ENCODE results near the gene CSTF2.
"Not testable (repeated sequence)": the region's sequence is repeated elsewhere in the genome, so short reads cannot be mapped to it uniquely, and the experiment has no call there.

The CSTF2 gene

DNA sequence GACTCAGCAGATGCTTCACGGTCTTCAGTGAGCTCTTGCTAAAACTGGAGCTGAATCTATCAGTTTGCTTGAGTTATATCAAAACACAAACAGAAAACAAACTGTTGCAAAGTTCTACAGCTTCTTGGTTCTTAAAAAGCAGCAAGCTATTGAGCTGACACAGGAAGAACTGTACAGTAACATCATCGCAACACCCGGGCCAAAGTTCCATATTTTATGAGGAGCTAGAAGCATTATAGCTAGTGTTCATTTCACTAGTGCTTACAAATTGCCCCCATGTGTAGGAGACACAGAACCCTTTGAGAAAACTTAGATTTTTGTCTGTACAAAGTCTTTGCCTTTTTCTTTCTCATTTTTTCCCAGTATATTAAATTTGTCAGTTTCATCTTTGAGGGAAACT lies 17.3 kb upstream of the CSTF2 start:
- Histone ChIP-seq H3K79me2 (ENCODE audit: insufficient read depth, low read length) (no peaks in the 10 kb centered on the region), H3K4me2 (ENCODE audit: insufficient read depth, low read length) (no peak overlapping the region), H3K27ac (ENCODE audit: low read length) (no peak overlapping the region), H3K9ac (ENCODE audit: low read depth, low read length) (no peak overlapping the region), H3K4me3 (ENCODE audit: low read depth in 1 of 2, low read length in 2 of 2) (no peak overlapping the region), H3K9me3 (ENCODE audit: insufficient read depth, low read length, severe bottlenecking) (no peaks in the 10 kb centered on the region), H3K4me1 (ENCODE audit: insufficient read depth, low read length) (no peaks in the 10 kb centered on the region), H4K20me1 (ENCODE audit: insufficient read depth, low read length) (no peaks in the 10 kb centered on the region), H2AFZ (ENCODE audit: low read depth, low read length) (no peak overlapping the region), H3K36me3 (ENCODE audit: insufficient read depth, low read length) (no peaks in the 10 kb centered on the region), H3K27me3 (ENCODE audit: insufficient read depth, low read length, poor library complexity) (no peaks in the 10 kb centered on the region)
- DNase-seq (no peak), ATAC-seq (ENCODE audit: insufficient read depth, low read depth) (no peak)
- TF ChIP-seq, protein P1, sequence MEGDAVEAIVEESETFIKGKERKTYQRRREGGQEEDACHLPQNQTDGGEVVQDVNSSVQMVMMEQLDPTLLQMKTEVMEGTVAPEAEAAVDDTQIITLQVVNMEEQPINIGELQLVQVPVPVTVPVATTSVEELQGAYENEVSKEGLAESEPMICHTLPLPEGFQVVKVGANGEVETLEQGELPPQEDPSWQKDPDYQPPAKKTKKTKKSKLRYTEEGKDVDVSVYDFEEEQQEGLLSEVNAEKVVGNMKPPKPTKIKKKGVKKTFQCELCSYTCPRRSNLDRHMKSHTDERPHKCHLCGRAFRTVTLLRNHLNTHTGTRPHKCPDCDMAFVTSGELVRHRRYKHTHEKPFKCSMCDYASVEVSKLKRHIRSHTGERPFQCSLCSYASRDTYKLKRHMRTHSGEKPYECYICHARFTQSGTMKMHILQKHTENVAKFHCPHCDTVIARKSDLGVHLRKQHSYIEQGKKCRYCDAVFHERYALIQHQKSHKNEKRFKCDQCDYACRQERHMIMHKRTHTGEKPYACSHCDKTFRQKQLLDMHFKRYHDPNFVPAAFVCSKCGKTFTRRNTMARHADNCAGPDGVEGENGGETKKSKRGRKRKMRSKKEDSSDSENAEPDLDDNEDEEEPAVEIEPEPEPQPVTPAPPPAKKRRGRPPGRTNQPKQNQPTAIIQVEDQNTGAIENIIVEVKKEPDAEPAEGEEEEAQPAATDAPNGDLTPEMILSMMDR (IDR thresholded peaks at IDR 0.05; ENCODE audit: borderline replicate concordance, extremely low read depth, low read length, poor library complexity, severe bottlenecking): no peak
- no peak for TF ChIP-seq EZH2 (IDR thresholded peaks at IDR 0.05; ENCODE audit: borderline replicate concordance, low read depth, low read length, severe bottlenecking)

DNA sequence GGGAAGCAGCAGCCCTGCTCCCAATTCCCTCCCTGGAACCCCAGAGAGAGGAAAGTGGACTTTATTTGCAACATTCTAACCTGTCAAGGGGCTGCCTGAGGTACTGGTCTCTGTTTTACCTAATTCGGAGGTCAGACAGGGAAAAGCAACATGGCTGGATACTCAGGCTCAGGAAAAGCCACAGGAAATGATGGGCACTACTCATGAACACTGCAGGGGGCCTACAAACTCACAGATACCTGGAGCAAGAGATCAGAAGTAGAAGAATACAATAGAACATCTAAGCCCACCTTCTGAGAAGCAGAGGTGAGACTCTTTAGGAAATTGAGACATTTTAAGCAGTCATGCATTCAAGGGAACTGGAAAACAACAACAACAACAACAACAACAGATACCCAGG lies 15.4 kb upstream of the CSTF2 start:
- DNase-seq: no peak
- H3K4me1 ChIP-seq (ENCODE audit: insufficient read depth, low read length): no peaks in the 10 kb centered on the region
- no peaks in the 10 kb centered on the region for H4K20me1 ChIP-seq (ENCODE audit: insufficient read depth, low read length)
- H3K79me2 ChIP-seq (ENCODE audit: insufficient read depth, low read length): no peaks in the 10 kb centered on the region
- TF ChIP-seq EZH2 (IDR thresholded peaks at IDR 0.05; ENCODE audit: borderline replicate concordance, low read depth, low read length, severe bottlenecking): no peak
- TF ChIP-seq, protein P1 (IDR thresholded peaks at IDR 0.05; ENCODE audit: borderline replicate concordance, extremely low read depth, low read length, poor library complexity, severe bottlenecking): no peak
- H3K27ac ChIP-seq (ENCODE audit: low read length): no peak overlapping the region
- H3K4me2 ChIP-seq (ENCODE audit: insufficient read depth, low read length): no peak overlapping the region
- ATAC-seq (ENCODE audit: insufficient read depth, low read depth): no peak
- H3K9me3 ChIP-seq (ENCODE audit: insufficient read depth, low read length, severe bottlenecking): no peaks in the 10 kb centered on the region
- H3K36me3 ChIP-seq (ENCODE audit: insufficient read depth, low read length): no peaks in the 10 kb centered on the region
- no peaks in the 10 kb centered on the region for H3K27me3 ChIP-seq (ENCODE audit: insufficient read depth, low read length, poor library complexity)
- H2AFZ ChIP-seq (ENCODE audit: low read depth, low read length): no peak overlapping the region
- no peak overlapping the region for H3K4me3 ChIP-seq (ENCODE audit: low read depth in 1 of 2, low read length in 2 of 2)
- H3K9ac ChIP-seq (ENCODE audit: low read depth, low read length): no peak overlapping the region

DNA sequence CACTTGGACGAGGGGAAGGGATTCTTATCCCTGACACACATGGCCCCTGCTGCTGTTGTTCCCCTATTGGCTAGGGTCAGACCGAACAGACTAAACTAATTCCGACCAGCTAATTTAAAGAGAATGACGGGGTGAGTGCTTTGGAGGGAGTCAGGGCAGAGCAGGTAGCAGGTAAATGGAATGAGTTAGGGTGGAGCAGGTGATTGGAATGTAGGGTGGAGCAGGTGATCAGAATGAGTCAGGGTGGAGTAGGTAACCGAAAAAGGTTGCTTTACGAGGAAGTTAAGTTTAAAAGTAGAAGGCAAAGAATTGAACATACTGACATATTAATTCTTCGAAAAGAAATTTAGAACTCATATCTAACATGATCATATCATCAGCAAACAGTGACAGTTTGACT lies 11.9 kb upstream of the CSTF2 start:
- not testable (repeated sequence) for H3K79me2 ChIP-seq (ENCODE audit: insufficient read depth, low read length); H3K36me3 ChIP-seq (ENCODE audit: insufficient read depth, low read length); H3K9me3 ChIP-seq (ENCODE audit: insufficient read depth, low read length, severe bottlenecking); H2AFZ ChIP-seq (ENCODE audit: low read depth, low read length); H4K20me1 ChIP-seq (ENCODE audit: insufficient read depth, low read length); H3K4me1 ChIP-seq (ENCODE audit: insufficient read depth, low read length); H3K27me3 ChIP-seq (ENCODE audit: insufficient read depth, low read length, poor library complexity); H3K4me3 ChIP-seq (ENCODE audit: low read depth in 1 of 2, low read length in 2 of 2); ATAC-seq (ENCODE audit: insufficient read depth, low read depth); H3K27ac ChIP-seq (ENCODE audit: low read length); H3K4me2 ChIP-seq (ENCODE audit: insufficient read depth, low read length); H3K9ac ChIP-seq (ENCODE audit: low read depth, low read length); DNase-seq

DNA sequence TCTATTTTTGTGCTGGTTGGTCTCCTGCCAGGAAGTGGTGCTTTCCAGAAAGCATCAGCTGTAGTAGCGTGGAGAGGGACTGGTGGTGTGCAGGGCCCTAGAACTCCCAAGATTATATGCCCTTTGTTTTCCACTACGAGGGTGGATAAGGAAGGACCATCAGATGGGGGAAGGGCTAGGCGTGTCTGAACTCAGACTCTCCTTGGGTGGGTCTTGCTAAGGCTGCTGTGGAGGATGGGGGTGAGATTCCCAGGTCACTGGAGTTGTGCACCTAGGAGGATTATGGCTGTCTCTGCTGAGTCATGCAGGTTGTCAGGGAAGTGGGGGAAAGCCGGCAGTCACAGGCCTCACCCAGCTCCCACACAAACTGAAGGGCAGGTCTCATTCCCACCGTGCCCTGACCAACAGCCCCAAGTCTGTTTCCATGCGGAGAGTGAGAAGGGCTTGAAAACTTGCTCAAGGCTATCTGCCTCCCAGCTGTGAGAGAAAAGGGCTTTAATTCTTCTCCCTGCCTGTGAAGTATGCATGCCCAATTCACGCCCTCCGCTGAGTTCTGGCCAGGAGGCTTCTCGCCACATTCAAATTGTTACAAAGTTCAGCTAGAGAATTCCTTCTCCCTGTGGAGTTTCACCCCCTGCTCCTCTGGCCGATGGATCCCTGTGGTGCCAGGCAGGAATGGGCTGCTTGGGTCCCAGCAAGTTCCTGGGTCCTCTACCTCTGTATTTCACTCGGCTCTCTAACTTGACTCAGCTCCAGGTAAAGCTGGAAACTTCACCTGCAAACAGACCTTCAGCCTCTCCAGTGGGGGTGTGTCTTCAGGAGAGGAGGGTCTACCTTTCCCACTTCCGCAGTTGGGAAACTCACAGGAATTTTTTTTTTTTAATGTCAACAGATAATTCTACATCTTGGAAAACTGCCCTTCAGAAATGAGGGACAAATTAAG lies 7.7 kb upstream of the CSTF2 start:
- no peaks in the 10 kb centered on the region for H3K9me3 ChIP-seq (ENCODE audit: insufficient read depth, low read length, severe bottlenecking)
- no peak overlapping the region for H3K9ac ChIP-seq (ENCODE audit: low read depth, low read length)
- no peaks in the 10 kb centered on the region for H3K79me2 ChIP-seq (ENCODE audit: insufficient read depth, low read length)
- H4K20me1 ChIP-seq (ENCODE audit: insufficient read depth, low read length): no peaks in the 10 kb centered on the region
- H3K4me3 ChIP-seq (ENCODE audit: low read depth in 1 of 2, low read length in 2 of 2): no peak overlapping the region
- H2AFZ ChIP-seq (ENCODE audit: low read depth, low read length): no peak overlapping the region
- no peak overlapping the region for H3K4me2 ChIP-seq (ENCODE audit: insufficient read depth, low read length)
- DNase-seq: no peak
- no peaks in the 10 kb centered on the region for H3K36me3 ChIP-seq (ENCODE audit: insufficient read depth, low read length)
- TF ChIP-seq EZH2 (IDR thresholded peaks at IDR 0.05; ENCODE audit: borderline replicate concordance, low read depth, low read length, severe bottlenecking): no peak
- TF ChIP-seq, protein P1 (IDR thresholded peaks at IDR 0.05; ENCODE audit: borderline replicate concordance, extremely low read depth, low read length, poor library complexity, severe bottlenecking): no peak
- no peaks in the 10 kb centered on the region for H3K27me3 ChIP-seq (ENCODE audit: insufficient read depth, low read length, poor library complexity)
- H3K4me1 ChIP-seq (ENCODE audit: insufficient read depth, low read length): no peaks in the 10 kb centered on the region
- no peak for ATAC-seq (ENCODE audit: insufficient read depth, low read depth)
- no peak overlapping the region for H3K27ac ChIP-seq (ENCODE audit: low read length)

Data from DND-41 (cell line).